Transverse colon (tissue), 4 donors: Measurements from ENCODE around the gene MAP3K7. TPM values are rescaled to one million over a fixed set of nuclear protein-coding genes. Genes with fewer than 3 reads are reported as not detected.
A peak's percentile ranks its signal among the peaks of the same experiment; 100 is the strongest.

Experiments used
- DNase-seq: peaks from one replicate; pipeline ENCODE4 v3.0.0-alpha.2; 2019
- H3K27ac ChIP-seq, 4 donors: fragments of 200-600 bp; sonication (generic); 2 replicates each; pipeline ENCODE4 v1.5.1; 2016 to 2018; ENCODE audit warnings: inconsistent platforms in 4 of 4
- H3K27me3 ChIP-seq: fragments of 200-600 bp; sonication (generic); 2 replicates; pipeline ENCODE4 v1.5.1; 2017; ENCODE audit warnings: inconsistent platforms
- H3K36me3 ChIP-seq, 4 donors: fragments of 200-600 bp; sonication (generic); 2 replicates each; pipeline ENCODE4 v1.5.1; 2017 to 2019; ENCODE audit warnings: inconsistent platforms in 4 of 4
- H3K4me1 ChIP-seq, 4 donors: fragments of 200-600 bp; sonication (generic); 2 replicates each; pipeline ENCODE4 v1.5.1; 2017 to 2020; ENCODE audit warnings: inconsistent platforms in 4 of 4
- H3K4me3 ChIP-seq, 4 donors: fragments of 200-600 bp; sonication (generic); 1 replicate in 1 of 4; 2 replicates in 3 of 4; pipeline versions ENCODE4 v1.5.1 to v1.6.1; 2017 to 2019; ENCODE audit warnings: inconsistent platforms in 4 of 4
- H3K9me3 ChIP-seq, 2 donors: fragments of 200-600 bp; sonication (generic); 2 replicates each; pipeline ENCODE4 v1.5.1; 2017 to 2019; ENCODE audit warnings: inconsistent platforms in 2 of 2
- CTCF ChIP-seq, 5 experiments: fragments of 200-600 bp in 3 of 5; fragments of 450-650 bp in 2 of 5; sonication (generic) in 3 of 5; IDR thresholded peaks; 1 replicate in 2 of 5; 2 replicates in 3 of 5; pipeline ENCODE4 v1.5.1; 2016 to 2017; ENCODE audit warnings: antibody characterized with exemption in 5 of 5, inconsistent platforms in 3 of 5, mild to moderate bottlenecking in 2 of 5, moderate library complexity in 1 of 5
- EP300 ChIP-seq: sonication (generic); formaldehyde crosslinking; IDR thresholded peaks from one replicate; pipeline ENCODE4 v1.6.1; 2017; ENCODE audit warnings: antibody characterized with exemption, low read depth
- POLR2A ChIP-seq: fragments of 450-650 bp; IDR thresholded peaks from one replicate; pipeline ENCODE4 v1.6.1; 2016; ENCODE audit warnings: antibody characterized with exemption, mild to moderate bottlenecking, moderate library complexity
- POLR2AphosphoS5 ChIP-seq, 3 donors: sonication (generic); formaldehyde crosslinking; IDR thresholded peaks; one replicate each; pipeline ENCODE4 v1.6.1; 2016; ENCODE audit warnings: antibody characterized with exemption in 3 of 3
- WGBS, 2 donors: methylation state at CpG; one replicate each; pipeline ENCODE4 v1.1.5; 2018; ENCODE audit warnings: low coverage in 1 of 2; 5-methylcytosine and 5-hydroxymethylcytosine counted together
- in situ Hi-C, 4 donors: fragments of 200-750 bp; cut with MboI; loops; one replicate each; pipeline versions ENCODE4 v1.15.0 to v1.15.1; 2017; ENCODE audit warnings: low sequenced_read_pairs in 3 of 4, low pct_ligation_motif_present in 1 of 4, low pct_unique_long_range_greater_than_20kb in 1 of 4
- intact Hi-C: fragments of 100-400 bp; cut with DNase I; formaldehyde crosslinking; loops from one replicate; pipeline ENCODE4 v1.15.1; 2023; ENCODE audit warnings: low total_unique reads
- total RNA-seq, 4 donors: library from RNA; depleted of rRNA; stranded (reverse); fragments of >200 nt; gene quantifications; one replicate each; pipeline ENCODE4 v1.1.0, GENCODE V29; 2016

Gene MAP3K7
- total RNA-seq, 4 donors from 2014 or later, result 19.3 to 37.6 (median 28.5) TPM

DNA sequence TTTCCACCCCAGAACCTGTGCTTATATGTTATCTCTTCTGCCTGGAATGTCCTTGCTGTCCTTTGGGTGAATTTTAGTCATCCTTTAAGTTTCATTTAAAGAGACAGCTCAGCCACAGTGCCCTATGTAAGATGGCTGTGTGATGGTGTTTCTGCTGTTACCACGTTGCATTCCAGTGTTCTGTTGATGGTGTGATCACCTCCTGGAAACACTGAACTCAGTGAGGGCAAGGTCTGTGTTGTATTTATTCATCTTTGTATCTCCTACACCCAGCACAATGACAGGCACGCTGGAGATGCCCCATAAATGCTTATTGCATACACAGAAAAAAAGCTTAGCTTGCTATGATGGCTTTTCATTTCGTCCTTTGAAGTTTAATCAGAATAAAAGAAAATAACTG is 102.5 kb downstream of the MAP3K7 start:
- Histone ChIP-seq H3K27ac (peak overlapping the region in 1 of 4 donors; percentile 23), H3K4me1 (peaks cover 0 to 6% (median 0%) of the 10 kb centered on the region in 4 donors), H3K9me3 (no peaks in the 10 kb centered on the region), H3K4me3 (no peak overlapping the region), H3K27me3 (no peaks in the 10 kb centered on the region), H3K36me3 (no peaks in the 10 kb centered on the region)
- no peak for DNase-seq
- TF ChIP-seq POLR2AphosphoS5 (IDR thresholded peaks at IDR 0.05), result no peak
- in situ Hi-C loops (loop anchor here (5.0 to 25.0 kb wide), 4 partner anchors 520 to 1047 kb away; partner anchors contain the start of gene ANKRD6 (in 1 of the 4)), intact Hi-C loops (loop anchor here (5.0 kb wide), 1 partner anchor 542 kb away; no protein-coding TSS in a partner anchor)
- WGBS, 2 donors, result 48 to 53% methylated on average over 2 to 3 of the region's 3 CpGs

DNA sequence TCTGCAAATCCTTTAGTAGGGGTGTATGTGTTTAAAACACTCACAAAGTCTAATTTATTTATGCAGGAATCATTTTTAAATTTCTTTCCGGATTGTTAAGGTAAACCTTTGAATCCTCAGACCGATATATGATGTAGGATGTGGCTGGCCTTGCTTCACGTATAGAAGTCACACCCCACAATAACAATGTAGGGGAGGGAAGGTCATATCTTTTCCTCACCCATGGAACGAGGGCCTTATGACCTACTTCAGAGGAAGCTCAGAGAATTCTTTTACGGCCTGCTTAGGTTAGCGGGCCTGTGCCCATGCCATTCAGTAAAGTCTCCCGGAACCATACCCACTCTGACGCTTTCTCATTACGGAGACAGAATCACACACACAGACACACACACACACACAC is 102.9 kb downstream of the MAP3K7 start:
- peak overlapping the region in 1 of 4 donors; percentile 23 for H3K27ac ChIP-seq
- 50 to 69% methylated on average over 3 to 9 of the region's 9 CpGs for WGBS, 2 donors
- peaks cover 0 to 10% (median 2%) of the 10 kb centered on the region in 4 donors for H3K4me1 ChIP-seq
- no peak for DNase-seq
- H3K9me3 ChIP-seq, result no peaks in the 10 kb centered on the region
- TF ChIP-seq POLR2AphosphoS5 (IDR thresholded peaks at IDR 0.05) (no peak), CTCF (IDR thresholded peaks at IDR 0.05) (no peak), POLR2A (no peak), EP300 (no peak)
- intact Hi-C loops (loop anchor here (5.0 kb wide), 1 partner anchor 542 kb away; no protein-coding TSS in a partner anchor), in situ Hi-C loops (loop anchor here (5.0 to 25.0 kb wide), 4 partner anchors 519 to 1047 kb away; partner anchors contain the start of gene ANKRD6 (in 1 of the 4))
- no peak overlapping the region for H3K4me3 ChIP-seq
- no peaks in the 10 kb centered on the region for H3K36me3 ChIP-seq
- no peaks in the 10 kb centered on the region for H3K27me3 ChIP-seq

DNA sequence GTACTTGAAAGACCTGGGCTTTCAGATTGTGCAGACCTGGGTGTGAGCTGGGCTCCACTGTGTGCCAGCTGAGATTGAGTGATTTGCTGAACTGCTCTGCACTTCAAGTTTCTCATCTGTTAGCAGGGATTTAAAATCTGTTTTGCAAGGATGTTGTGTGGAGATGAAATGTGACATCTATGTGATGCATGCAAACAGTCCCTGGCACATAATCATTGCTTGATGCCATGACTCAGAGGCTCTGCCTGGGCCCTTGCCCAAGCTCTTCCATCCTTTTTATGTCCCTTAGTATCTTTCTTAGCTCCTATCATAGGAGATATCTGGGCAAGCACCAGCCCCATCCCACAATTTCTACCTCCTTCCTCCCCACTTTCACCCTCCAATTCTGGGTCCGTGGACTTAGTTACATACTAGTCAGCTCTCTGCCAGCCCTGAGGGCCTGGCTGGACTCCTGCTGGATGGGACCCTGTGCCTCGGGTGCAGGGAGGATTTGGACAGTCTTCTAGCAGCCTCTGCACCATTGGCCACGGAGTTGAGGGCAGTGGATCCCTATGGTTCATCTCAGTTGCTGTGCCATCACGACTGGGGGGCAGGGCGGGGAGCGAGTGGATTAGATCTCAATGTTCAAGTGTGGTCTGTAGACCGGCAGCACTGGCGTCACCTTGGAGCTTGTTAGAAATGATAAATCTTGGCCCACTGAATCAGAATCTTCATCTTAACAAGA is 103.6 kb downstream of the MAP3K7 start:
- Histone ChIP-seq H3K4me3 (no peak overlapping the region), H3K27ac (no peak overlapping the region), H3K4me1 (peaks cover 0 to 12% (median 2%) of the 10 kb centered on the region in 4 donors), H3K36me3 (no peaks in the 10 kb centered on the region), H3K9me3 (no peaks in the 10 kb centered on the region), H3K27me3 (no peaks in the 10 kb centered on the region)
- TF ChIP-seq CTCF (IDR thresholded peaks at IDR 0.05) (no peak), POLR2A (no peak), EP300 (no peak), POLR2AphosphoS5 (IDR thresholded peaks at IDR 0.05) (no peak)
- no peak for DNase-seq
- intact Hi-C loops, result loop anchor here (5.0 kb wide), 1 partner anchor 541 kb away; no protein-coding TSS in a partner anchor
- in situ Hi-C loops, result loop anchor here (5.0 to 25.0 kb wide), 4 partner anchors 518 to 1046 kb away; partner anchors contain the start of gene ANKRD6 (in 1 of the 4)
- 79 to 90% methylated on average over 2 to 8 of the region's 8 CpGs for WGBS, 2 donors

- Histone ChIP-seq H3K9me3 (no peaks in the 10 kb centered on the region), H3K27ac (no peak overlapping the region), H3K36me3 (no peaks in the 10 kb centered on the region), H3K4me1 (peaks cover 0 to 12% (median 2%) of the 10 kb centered on the region in 4 donors), H3K27me3 (no peaks in the 10 kb centered on the region), H3K4me3 (no peak overlapping the region)
- WGBS, 2 donors, result 88 to 90% methylated on average over 3 to 4 of the region's 4 CpGs
- intact Hi-C loops, result loop anchor here (5.0 kb wide), 1 partner anchor 538 kb away; no protein-coding TSS in a partner anchor
- TF ChIP-seq POLR2AphosphoS5 (IDR thresholded peaks at IDR 0.05), result no peak
- TF ChIP-seq EP300, result no peak
- TF ChIP-seq CTCF (IDR thresholded peaks at IDR 0.05), result no peak
- no peak for TF ChIP-seq POLR2A
- in situ Hi-C loops, result loop anchor here (5.0 to 25.0 kb wide), 4 partner anchors 516 to 1043 kb away; partner anchors contain the start of gene ANKRD6 (in 1 of the 4)
- no peak for DNase-seq
Observed at GRCh38 chr6:90480666-90481065, 106.2 kb downstream of the MAP3K7 start.
